Stimulated activated CD8-positive, alpha-beta memory T cell treated with anti-CD3 and anti-CD28 coated beads, Interleukin-7, amount 100 ng/mL, for 48 hours (primary cell): ENCODE results near the gene CSNK1D.
"Not testable (repeated sequence)": the region's sequence is repeated elsewhere in the genome, so short reads cannot be mapped to it uniquely, and the experiment has no call there.

Experiments
- DNase-seq, 2 donors: peaks; one replicate each; pipeline ENCODE4 v3.0.0-alpha.2; 2020; ENCODE audit warnings: low read depth in 1 of 2; ENCODE audit errors: extremely low read depth in 1 of 2

CSNK1D gene

DNA sequence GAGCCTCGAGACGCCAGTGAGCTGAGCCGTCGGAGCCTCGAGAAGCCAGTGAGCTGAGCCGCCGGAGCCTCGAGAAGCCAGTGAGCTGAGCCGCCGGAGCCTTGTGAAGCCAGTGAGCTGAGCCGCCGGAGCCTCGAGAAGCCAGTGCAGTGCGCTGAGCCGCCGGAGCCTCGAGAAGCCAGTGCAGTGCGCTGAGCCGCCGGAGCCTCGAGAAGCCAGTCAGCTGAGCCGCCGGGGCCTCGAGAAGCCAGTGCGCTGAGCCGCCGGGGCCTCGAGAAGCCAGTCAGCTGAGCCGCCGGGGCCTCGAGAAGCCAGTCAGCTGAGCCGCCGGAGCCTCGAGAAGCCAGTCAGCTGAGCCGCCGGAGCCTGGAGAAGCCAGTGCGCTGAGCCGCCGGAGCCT, 19.4 kb downstream of the CSNK1D start:
- not testable (repeated sequence) for DNase-seq

DNA sequence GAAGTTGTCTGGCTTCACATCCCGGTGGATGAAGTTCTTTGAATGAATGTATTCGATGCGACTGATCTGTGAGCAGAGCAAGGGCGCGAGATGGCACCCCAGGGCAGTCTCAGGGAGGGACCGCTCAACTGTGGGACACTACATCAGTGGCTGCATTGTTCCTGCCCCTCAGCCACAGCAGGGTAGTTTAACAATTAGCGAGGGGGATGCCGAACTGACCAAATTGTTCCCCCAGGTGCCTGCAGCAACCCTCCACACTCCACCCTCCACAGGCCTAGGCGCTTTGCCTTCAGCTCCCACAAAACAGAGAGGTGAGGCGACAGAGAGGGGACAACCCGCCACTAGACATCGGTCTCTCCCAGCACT, 20.3 kb downstream of the CSNK1D start:
- no peak for DNase-seq

DNA sequence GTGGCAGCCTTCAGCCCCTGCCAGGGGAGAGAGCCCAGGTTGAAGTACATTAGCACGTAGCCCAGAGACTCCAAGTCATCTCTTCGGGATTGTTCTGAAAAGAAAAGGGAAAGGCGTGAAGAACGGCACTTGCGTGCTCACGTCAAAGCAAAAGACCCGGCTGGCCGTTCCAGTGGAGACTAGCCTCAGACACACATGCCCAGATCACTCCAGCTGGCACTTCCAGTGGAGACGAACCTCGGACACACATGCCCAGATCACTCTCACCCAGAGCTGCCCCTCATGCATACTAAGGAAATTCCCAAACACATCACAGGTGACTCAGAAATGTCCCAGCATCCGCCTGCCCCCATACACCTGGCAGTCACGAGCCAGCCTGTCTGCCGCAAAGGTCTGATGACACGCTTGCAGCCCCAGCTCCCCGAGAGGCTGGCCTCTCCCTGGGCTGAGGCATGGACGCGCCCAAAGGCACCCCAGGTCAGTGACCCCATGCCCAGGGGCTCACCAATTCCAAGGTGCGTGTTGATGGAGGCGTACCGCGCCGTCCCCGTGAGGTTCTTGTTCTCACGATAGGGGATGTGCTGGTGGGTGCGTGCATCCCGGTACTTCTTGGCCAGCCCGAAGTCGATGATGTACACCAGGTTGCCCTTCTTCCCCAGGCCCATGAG, 20.9 kb downstream of the CSNK1D start:
- no peak for DNase-seq

DNA sequence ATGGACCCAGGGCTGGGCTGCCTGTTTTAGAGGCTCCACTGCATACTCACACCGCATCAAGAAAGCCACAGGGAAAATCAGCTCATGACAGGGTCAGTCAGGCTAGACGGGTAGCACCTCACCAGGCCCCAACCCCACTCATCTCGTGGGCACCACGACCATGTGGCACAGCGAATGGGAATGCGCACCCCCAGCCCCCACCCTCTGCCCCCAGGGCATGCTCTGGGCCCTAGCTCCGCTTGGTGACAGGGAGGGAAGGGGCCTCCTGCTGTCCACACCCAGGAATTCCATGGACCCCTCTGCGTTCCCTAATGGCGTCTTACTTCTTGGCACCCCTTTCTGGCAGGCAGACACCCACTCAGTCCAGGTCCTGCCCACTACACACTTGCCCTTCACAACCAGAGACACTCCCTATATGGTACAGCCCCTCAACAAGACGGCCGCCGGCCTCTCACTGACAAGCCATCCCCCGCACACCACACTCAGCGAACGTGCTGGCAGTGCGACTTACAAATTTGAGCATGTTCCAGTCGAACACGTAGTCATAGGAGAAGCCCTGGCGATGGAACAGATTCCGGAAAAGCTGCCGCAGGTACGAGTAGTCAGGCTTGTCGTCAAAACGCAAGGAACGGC, 22.5 kb downstream of the CSNK1D start:
- no peak for DNase-seq

DNA sequence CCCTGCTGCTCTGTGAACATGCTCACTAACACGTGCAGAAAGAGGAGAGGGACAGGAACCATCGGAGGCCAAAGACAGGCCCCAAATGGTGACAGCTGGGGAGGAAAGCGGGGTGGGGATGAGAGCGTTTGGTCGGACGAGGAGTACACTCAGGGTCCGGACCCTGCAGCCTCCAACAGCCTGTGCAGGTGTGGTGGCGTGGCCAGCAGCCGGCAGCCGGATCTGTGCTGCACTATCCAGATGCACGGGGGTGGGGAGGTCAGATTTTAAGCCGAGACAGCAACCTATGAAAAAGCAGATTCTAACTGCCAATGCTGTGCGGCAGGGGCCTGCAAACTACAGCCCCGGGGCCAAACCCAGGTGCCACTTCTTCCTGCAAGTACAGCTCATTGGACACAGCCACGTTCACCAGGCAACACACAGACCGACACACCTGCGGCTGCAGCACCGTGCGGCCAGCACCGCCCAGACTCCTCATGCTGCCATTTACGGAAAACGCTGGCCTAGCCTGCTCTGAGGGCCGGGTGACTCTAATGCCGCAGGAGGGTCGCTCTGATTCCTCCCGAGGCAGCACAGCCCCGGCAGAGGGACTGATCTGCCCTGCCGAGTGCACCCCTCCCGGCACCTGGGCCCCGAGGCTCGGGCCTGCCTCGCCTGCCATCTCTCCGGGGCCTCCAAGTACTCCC, 23.5 kb downstream of the CSNK1D start:
- DNase-seq = no peak

DNA sequence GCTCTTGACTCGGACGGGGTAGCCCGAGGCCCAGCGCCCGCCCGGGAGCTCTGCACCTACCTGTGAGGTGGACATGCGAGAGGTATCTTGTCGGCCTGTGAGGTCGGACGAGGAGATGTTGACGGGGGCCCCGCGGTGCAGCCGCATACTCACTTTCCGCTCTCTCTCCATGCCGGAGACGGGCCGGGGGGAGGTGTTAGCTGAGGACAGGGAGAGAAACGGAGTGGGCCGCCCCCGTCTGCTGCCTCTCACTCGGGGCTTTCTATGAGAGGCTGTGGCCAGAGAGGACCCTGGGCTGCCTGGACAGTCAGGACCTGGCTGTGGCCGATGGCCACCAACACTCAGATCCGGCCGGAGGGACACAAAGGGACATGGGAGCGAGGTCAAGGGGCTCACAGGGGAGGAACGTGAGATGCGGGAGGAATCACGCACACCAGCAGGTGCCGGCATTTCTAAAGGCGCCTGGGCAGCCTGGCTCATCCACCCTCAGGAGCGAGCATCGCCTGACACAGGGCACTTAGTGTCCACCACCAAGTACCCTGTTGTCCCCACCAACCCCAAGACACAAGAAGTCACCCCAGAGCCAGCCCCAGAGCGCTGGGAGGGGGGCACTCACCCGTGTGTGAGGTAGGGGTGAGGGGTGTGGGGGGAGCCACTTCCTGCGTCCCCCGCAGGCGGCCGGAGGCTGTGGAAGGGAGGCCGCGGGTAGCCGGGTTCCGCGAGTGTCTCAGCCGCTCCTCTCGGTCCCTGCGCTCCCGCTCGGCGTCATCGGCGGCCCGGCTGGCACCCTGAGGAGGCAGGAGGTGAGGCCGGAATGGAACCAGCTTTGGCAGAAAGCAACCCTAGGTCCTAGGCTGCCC, 24.5 kb downstream of the CSNK1D start:
- no peak for DNase-seq

DNA sequence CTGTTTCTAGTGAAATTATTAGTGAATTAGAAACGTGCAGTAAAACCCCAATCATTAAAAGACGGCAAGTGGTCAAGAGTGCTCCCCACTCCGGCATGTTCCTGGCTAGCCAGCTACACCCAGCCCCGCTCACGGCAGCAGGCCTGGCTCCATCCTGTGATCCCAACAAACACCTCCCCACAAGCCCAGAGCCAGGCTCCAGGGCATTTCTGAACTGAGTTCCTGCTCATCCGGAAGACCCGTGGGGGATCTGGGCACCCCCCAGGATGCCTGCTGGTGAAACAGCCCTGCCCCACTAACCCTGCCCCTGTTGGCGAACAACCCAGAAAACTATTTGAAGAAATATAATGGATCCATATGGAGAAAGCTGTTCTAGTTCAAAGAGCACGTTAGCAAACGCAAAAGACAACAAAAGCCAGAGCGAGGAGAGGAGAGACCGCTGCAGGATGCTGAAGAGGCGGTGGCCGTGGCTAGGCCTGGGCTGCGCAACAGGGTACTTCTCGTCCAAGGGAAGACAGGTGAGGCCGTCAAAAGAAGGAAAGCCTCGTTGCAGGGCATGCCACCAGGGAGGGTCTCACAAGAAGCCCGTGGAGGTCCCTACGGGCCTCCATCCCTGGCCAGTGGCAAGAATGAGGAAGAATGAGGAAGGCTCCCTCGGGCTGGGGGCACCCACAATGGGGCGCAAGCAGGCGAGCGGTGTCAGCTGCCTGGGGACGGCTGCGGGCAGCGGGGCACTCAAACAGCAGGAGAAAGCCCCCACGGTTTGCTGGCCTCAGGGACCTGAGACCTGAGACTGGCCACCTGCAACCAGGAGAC, 25.4 kb downstream of the CSNK1D start:
- DNase-seq = no peak

DNA sequence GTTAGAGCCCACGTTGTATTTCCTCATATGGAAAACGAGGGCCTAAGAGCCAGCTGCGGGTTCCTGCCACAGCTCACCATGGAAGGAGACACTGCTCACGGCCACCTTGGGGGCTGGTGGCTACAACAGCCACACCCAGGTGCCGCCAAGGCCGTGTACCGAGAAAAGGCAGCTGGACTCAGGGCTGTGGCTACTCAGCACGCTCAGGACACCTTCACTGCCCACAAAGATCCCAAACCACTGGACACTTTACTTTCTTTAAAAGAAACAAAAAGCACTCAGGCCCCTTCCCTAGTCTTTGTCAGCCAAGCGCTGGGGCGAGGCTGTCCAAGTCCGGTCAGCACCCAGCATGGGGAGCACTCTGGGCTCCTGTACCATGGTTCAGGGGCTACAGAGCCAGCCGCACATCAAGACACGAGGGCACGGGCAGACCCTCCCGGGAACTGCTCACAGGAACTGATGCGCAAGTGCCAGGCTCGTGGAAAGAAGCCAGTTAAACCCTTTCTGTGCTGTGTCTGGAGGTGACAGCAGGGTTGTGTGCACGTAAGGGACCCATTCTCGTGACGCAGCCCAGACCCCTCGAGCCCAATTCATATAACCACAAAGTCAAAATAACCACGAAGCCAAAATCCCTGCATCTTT, 26.2 kb downstream of the CSNK1D start:
- no peak for DNase-seq

DNA sequence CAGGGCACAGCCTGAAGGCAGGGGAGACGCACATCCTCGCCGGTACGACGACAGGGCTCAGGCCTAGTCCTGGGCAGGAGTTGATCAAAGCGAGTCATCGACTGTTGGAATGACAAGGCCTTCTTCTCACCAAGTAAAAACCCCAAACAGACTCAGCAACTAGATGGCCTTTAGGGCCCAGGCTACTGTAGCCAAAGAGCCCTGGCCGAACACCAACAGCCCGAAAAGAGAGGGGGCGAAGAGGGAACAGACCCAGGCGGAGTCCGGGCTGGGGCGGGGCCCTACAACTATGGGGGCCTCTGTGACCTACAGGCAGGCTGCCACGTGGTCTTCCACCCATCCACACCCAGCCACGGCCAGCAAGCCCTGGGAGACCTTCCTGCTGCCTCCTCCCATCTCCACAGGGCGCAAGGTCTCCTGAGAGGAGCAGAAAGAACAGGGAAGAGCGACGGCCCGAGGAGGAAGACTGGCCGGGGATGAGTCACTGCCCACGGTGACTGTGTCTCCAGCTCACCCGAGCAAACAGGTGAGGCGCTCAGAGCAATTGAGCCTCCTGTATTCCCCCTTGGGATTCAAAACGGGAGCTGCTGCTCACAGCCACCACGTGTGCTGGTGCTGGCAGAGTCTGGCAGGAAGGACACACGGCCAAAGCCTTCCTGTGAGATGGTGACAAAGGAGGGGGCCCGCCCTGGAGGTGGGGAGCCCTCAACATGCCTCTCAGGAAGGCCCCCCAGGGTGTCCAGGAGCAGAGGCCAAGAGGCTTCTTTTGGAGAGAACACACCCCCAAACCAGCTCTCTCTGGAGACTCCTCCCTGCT, 26.9 kb downstream of the CSNK1D start:
- DNase-seq = no peak

DNA sequence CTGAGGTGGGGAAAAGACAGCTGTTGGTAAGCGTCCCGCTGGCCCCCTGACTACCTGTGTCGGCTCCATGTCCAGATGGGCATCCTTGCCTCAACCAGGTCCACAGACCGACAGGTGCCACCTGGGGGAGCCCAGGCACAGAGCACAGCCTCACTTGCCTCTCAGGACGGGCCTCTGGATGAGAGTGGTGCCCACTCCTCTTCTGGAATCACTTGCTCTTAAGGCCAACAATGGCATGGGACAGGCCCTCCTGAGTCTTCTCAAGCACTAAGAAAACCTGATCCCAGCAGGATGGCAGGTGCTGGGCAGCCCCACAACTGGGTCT, 27.5 kb downstream of the CSNK1D start:
- no peak for DNase-seq

DNA sequence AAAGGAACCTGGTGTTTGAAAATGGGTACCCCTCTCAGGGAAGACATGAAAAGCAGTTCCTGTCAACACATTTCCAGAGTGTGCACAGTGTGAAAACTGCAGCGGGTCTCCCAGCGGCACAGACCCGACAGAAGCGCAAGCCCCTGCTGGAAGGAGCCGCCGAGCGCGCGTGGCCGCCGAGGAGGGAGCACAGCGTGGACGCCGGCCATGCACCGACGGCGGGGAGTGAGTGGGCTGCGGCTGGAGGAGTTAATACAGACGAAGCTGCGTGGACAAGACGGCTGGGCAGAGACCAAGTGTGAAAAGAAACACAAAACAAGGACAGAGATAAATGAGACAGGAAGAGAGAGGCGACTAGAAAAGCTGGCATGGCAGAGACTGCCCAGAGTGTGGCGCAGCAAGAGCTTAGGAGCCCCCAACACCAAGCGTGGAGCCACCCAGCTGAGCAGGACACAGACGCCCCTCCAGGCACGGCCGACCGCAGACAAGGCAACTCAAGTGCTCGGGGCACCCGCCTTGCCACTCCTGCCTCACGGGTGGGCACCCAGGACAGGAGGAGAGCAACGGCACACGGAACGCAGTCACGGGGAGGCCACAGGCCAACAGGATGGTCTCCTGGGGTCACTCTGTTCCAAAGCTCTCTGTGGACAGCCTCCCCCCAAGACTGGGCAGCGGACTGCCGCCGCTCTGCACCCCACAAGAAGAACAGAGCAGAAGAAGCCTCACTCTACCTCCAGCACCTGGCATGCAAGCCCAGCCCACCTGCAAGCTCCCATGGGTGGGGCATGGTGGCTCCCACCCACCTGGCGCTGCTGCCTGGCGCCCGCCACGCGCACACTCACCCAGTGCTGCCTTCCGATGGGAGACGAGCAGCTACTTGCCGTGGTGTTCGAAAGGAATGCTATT, 28.1 kb downstream of the CSNK1D start:
- no peak for DNase-seq

DNA sequence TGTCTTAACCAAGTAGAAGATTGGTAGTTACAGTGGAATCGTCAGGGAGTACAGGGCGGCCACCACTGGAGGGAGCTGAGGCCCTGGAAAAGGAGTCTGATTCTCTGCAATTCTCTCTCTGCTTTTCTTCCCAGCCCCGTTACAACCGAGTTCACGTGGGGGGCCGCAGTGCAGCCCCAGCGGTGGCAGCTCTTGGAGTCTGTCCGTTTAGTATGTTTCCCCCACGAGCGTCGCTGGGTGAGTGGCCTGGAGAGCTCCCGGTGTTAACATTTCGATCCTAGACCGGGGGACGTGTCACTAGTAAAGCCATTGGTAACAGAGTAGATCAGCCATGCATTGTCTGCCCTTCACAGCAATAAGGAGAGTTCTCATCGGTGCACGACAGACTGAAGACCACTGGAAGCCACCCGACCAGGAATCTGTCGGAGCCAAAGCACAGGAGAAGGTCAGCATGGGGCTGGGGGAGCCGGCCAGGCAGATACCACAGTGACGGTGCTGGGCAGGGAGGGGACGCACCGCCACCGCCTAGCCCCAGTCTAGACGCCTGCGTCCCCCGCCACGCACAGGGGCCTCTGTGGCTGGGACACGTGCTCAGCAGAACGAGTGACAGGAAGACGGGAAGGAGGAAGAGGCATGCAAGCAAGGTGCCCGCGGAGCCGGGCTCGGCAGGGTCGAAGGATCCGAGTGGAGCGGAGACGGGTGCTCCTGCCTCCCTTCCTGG, 28.9 kb downstream of the CSNK1D start:
- no peak for DNase-seq

DNA sequence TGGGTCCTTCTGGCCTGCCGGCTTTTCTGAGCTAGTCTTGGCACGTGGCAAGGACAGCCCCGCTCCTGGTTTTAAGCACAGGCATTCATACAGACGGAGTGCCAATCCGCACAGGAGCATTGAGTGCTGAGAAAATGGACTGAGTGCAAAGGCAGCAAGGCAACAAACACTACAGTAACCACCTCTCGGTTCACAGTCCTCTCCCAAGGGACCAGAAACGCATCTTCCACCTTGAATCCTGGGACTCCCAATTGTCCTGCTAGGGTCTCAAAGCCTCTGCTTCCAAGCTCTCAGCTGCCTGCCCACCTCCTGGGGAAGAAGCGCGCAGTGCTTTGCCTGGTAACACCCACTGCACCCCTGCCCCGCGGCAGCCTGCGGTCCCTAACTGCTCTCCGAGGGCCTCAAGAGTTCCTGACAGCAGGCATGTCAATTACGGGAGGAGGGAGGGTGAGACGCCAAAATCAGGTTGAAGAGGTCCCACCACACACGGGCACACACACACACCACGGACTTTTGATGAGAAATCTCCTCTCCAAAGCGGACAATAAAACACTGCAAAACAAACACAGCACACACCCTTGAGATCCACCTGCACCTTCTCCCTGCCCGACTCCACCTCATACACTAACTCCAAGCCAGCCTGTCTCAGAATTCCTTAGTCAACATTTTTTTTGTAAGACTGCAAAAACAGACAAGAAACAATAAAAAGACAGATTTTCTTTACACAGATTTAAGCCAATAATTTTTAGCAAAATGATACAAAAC, 29.7 kb downstream of the CSNK1D start:
- no peak for DNase-seq

DNA sequence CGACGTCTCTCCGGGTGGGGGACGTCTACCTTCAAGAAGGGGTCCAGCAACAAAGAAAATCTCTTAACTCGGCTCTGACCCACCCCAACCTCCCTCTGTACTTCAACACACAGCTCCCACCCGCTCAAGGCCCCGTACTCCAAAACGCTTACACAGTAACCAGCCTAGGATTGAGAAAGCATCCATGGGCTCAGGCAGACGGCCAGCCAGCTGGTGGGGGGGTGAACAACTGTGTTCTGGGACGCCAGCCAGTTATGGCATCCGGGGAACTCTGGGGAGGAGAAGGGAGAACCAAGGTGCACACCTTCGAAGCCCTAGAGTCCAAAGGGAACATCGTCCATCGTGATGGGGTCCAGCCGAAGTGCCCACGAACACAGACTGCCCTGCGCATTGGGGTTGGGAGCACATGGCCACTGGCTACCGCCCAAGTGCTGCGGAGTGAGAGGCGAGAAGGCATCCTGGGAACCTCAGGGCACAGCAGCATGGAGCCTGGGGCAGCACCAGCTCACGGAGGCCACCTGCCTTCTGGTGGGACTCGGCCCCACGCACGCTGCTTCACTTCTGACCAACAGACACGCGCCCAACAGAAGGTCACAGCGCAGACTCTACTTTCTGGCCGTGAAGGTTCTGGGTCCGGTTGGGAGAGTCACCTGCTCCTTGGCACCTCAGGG, 30.4 kb downstream of the CSNK1D start:
- DNase-seq = no peak

DNA sequence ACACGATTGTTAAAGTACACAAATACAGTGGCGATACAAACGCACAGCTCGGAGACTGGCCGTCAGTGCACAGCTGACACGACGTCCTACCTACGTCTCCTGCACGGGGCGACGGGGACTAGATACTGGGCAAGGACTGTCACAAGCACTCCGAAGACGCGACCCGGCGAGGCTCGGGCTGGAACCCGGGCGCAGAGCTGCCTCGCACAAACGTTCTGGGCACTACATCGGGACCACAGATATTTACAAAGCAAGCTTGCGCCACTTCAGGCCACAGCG, 30.9 kb downstream of the CSNK1D start:
- DNase-seq = no peak

DNA sequence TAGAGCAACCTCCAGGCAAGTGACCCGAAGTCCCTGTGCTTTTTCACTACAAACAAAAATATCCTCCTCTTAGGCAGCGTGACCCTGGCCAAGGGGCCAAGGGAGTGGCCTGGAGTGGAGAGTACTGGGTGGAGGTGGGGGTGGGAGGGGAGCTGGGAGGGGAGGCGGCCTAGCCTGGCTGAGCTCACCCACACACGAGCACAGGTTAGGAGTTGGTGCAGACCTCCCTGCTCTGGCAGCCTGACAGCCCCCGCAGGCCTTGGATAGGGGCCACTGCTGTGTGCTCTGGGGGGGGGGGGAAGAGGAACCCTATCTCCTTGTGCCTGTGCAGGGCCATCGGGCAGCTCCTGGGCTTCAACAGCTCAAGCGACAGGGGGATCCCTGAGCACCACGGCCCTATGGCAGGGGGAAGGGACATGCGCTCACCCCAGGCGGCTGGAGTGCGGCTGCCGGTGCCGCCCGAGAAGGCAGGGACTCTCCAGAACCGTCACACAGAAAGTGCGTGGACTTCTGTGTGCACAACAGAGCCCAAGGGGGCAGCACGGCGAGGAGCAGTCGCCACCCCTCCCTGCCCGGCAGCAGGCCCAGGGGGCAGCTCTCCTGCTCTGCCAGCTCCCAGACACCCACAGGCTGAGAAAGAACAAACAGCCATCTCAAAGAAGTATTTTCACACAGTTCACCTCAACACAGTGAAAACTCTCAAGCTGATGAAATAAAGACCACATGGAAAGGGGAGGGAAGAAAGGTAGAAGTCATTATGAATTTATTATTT, 31.4 kb downstream of the CSNK1D start:
- DNase-seq = no peak
